GM12872 (cell line): ENCODE measurements around the gene CCDC107.

ENCODE experiments used
- CTCF ChIP-seq: IDR thresholded peaks from 3 replicates; pipeline ENCODE4 v1.5.1; 2011; ENCODE audit warnings: low read depth, mild to moderate bottlenecking, low read length, moderate library complexity; ENCODE audit not compliant: insufficient read depth

CCDC107 gene

GRCh38 chr9:35702696-35703095, 44.6 kb downstream of the CCDC107 start:
- TF ChIP-seq CTCF: no peak

- TF ChIP-seq CTCF: no peak
Observed at GRCh38 chr9:35703906-35704672, 46.0 kb downstream of the CCDC107 start.

- no peak for TF ChIP-seq CTCF
Observed at GRCh38 chr9:35705372-35705771, 47.3 kb downstream of the CCDC107 start.

- TF ChIP-seq CTCF: no peak
Observed at GRCh38 chr9:35705836-35706430, 47.8 kb downstream of the CCDC107 start.

- no peak for TF ChIP-seq CTCF
Observed at GRCh38 chr9:35706951-35707350, 48.9 kb downstream of the CCDC107 start.

- no peak for TF ChIP-seq CTCF
Observed at GRCh38 chr9:35708146-35708545, 50.1 kb downstream of the CCDC107 start.

GRCh38 chr9:35710818-35711500, 52.9 kb downstream of the CCDC107 start:
- TF ChIP-seq CTCF: no peak
